ENCODE measurements around the gene ACOXL. TPM values are rescaled to one million over a fixed set of nuclear protein-coding genes. Genes with fewer than 3 reads are reported as not detected.

The ACOXL gene
- total RNA-seq, 3 donors from 2014 or later (not counting 1 experiment from before 2014, with no cell fraction given): not detected

GRCh38 chr2:111138839-111139238 lies 406.5 kb downstream of the ACOXL start:
- H3K9me3 Mint-ChIP-seq: no peaks in the 10 kb centered on the region
- Histone ChIP-seq H3K27me3 (ENCODE audit: control insufficient read depth, insufficient read depth, low read length) (no peaks in the 10 kb centered on the region), H3K36me3 (ENCODE audit: control insufficient read depth, insufficient read depth, low read length) (peaks cover 5% of the 10 kb centered on the region), H3K4me3 (ENCODE audit: low read length) (no peak overlapping the region), H3K9me3 (ENCODE audit: control insufficient read depth, insufficient read depth, low read length) (no peaks in the 10 kb centered on the region), H3K4me1 (ENCODE audit: control insufficient read depth, insufficient read depth, low read length) (peaks cover 6% of the 10 kb centered on the region), H3K27ac (ENCODE audit: low read length) (no peak overlapping the region)
- peaks cover 13 to 24% of the 10 kb centered on the region in 2 donors for H3K4me1 Mint-ChIP-seq
- intact Hi-C loops (cut with micrococcal nuclease): loop anchor here (5.0 kb wide), 1 partner anchor 327 kb away; no protein-coding TSS in a partner anchor
- H3K4me3 Mint-ChIP-seq: no peak overlapping the region
- no peak for DNase-seq
- H3K36me3 Mint-ChIP-seq: no peaks in the 10 kb centered on the region
- no peak for TF ChIP-seq CTCF (IDR thresholded peaks at IDR 0.05)
- H3K27me3 Mint-ChIP-seq (ENCODE audit: low read depth in 2 of 2): no peaks in the 10 kb centered on the region
- 98% methylated on average over 5 of the region's 5 CpGs for WGBS (ENCODE audit: insufficient coverage)
- H3K27ac Mint-ChIP-seq: no peak overlapping the region
- no peak for ATAC-seq

GRCh38 chr2:111139637-111140317 lies 407.4 kb downstream of the ACOXL start:
- H3K27ac Mint-ChIP-seq: no peak overlapping the region
- no peak for TF ChIP-seq CTCF (IDR thresholded peaks at IDR 0.05)
- no peak for ATAC-seq
- H3K9me3 Mint-ChIP-seq: no peaks in the 10 kb centered on the region
- H3K36me3 Mint-ChIP-seq: no peaks in the 10 kb centered on the region
- H3K9me3 ChIP-seq (ENCODE audit: control insufficient read depth, insufficient read depth, low read length): no peaks in the 10 kb centered on the region
- DNase-seq: no peak
- intact Hi-C loops (cut with micrococcal nuclease): loop anchor here (5.0 kb wide), 1 partner anchor 327 kb away; no protein-coding TSS in a partner anchor
- H3K4me1 ChIP-seq (ENCODE audit: control insufficient read depth, insufficient read depth, low read length): peaks cover 6% of the 10 kb centered on the region
- H3K4me3 ChIP-seq (ENCODE audit: low read length): no peak overlapping the region
- no peaks in the 10 kb centered on the region for H3K27me3 ChIP-seq (ENCODE audit: control insufficient read depth, insufficient read depth, low read length)
- no peak overlapping the region for H3K4me3 Mint-ChIP-seq
- H3K36me3 ChIP-seq (ENCODE audit: control insufficient read depth, insufficient read depth, low read length): peaks cover 5% of the 10 kb centered on the region
- WGBS (ENCODE audit: insufficient coverage): 87% methylated on average over 11 of the region's 12 CpGs
- H3K27me3 Mint-ChIP-seq (ENCODE audit: low read depth in 2 of 2): no peaks in the 10 kb centered on the region
- H3K4me1 Mint-ChIP-seq: peaks cover 14 to 15% of the 10 kb centered on the region in 2 donors
- H3K27ac ChIP-seq (ENCODE audit: low read length): no peak overlapping the region

DNA sequence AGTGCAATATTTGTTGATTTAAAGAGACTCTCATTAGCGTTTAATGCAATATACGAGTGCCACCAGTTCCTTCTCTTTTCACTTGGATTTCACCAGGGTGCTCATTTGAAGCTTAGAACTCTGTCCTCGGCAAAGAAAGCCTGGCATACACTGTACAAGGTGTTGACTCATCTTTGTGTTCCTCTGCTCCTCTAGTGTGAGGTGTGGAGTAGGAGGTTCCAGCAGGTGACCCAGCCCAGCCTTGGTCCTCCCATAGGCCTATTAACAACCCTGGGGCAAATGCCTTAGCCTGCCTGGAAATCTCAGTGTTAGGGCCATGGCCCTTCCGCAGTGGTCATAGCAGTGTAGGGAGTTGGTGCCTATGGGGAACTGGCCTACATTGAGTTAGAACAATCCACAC lies 408.4 kb downstream of the ACOXL start:
- no peaks in the 10 kb centered on the region for H3K27me3 Mint-ChIP-seq (ENCODE audit: low read depth in 2 of 2)
- H3K4me3 Mint-ChIP-seq: no peak overlapping the region
- no peak overlapping the region for H3K27ac Mint-ChIP-seq
- Histone ChIP-seq H3K27me3 (ENCODE audit: control insufficient read depth, insufficient read depth, low read length) (no peaks in the 10 kb centered on the region), H3K9me3 (ENCODE audit: control insufficient read depth, insufficient read depth, low read length) (no peaks in the 10 kb centered on the region), H3K4me1 (ENCODE audit: control insufficient read depth, insufficient read depth, low read length) (no peaks in the 10 kb centered on the region), H3K36me3 (ENCODE audit: control insufficient read depth, insufficient read depth, low read length) (peaks cover 5% of the 10 kb centered on the region), H3K27ac (ENCODE audit: low read length) (no peak overlapping the region), H3K4me3 (ENCODE audit: low read length) (no peak overlapping the region)
- ATAC-seq (no peak), DNase-seq (no peak)
- TF ChIP-seq CTCF (IDR thresholded peaks at IDR 0.05): no peak
- H3K9me3 Mint-ChIP-seq: no peaks in the 10 kb centered on the region
- intact Hi-C loops (cut with micrococcal nuclease): no loop called here
- H3K4me1 Mint-ChIP-seq: peaks cover 9 to 19% of the 10 kb centered on the region in 2 donors
- H3K36me3 Mint-ChIP-seq: no peaks in the 10 kb centered on the region
- 98% methylated on average over 4 of the region's 4 CpGs for WGBS (ENCODE audit: insufficient coverage)

GRCh38 chr2:111142101-111142500 lies 409.7 kb downstream of the ACOXL start:
- H3K4me1 ChIP-seq (ENCODE audit: control insufficient read depth, insufficient read depth, low read length): no peaks in the 10 kb centered on the region
- DNase-seq: no peak
- H3K27me3 Mint-ChIP-seq (ENCODE audit: low read depth in 2 of 2): no peaks in the 10 kb centered on the region
- H3K4me3 Mint-ChIP-seq: no peak overlapping the region
- peaks cover 7 to 19% of the 10 kb centered on the region in 2 donors for H3K4me1 Mint-ChIP-seq
- no peak overlapping the region for H3K27ac ChIP-seq (ENCODE audit: low read length)
- H3K9me3 ChIP-seq (ENCODE audit: control insufficient read depth, insufficient read depth, low read length): no peaks in the 10 kb centered on the region
- intact Hi-C loops (cut with micrococcal nuclease): no loop called here
- no peak for TF ChIP-seq CTCF (IDR thresholded peaks at IDR 0.05)
- no peaks in the 10 kb centered on the region for H3K9me3 Mint-ChIP-seq
- no peaks in the 10 kb centered on the region for H3K36me3 Mint-ChIP-seq
- H3K4me3 ChIP-seq (ENCODE audit: low read length): no peak overlapping the region
- no peak overlapping the region for H3K27ac Mint-ChIP-seq
- ATAC-seq: no peak
- H3K36me3 ChIP-seq (ENCODE audit: control insufficient read depth, insufficient read depth, low read length): peaks cover 5% of the 10 kb centered on the region
- no peaks in the 10 kb centered on the region for H3K27me3 ChIP-seq (ENCODE audit: control insufficient read depth, insufficient read depth, low read length)
- 100% methylated on average over 1 of the region's 1 CpG for WGBS (ENCODE audit: insufficient coverage)

Measured in natural killer cell (primary cell).